Endothelial cell of coronary artery (primary cell): ENCODE results near the gene CSN1S1. TPM values are rescaled to one million over a fixed set of nuclear protein-coding genes. Genes with fewer than 3 reads are reported as not detected.

Source experiments
- total RNA-seq: library from RNA; depleted of rRNA; stranded (reverse); fragments of >200 nt; gene quantifications from 2 replicates; pipeline ENCODE4 v1.2.3, GENCODE V29; 2014

CSN1S1 gene, protein sequence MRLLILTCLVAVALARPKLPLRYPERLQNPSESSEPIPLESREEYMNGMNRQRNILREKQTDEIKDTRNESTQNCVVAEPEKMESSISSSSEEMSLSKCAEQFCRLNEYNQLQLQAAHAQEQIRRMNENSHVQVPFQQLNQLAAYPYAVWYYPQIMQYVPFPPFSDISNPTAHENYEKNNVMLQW
- total RNA-seq = not detected in 2 replicates

DNA sequence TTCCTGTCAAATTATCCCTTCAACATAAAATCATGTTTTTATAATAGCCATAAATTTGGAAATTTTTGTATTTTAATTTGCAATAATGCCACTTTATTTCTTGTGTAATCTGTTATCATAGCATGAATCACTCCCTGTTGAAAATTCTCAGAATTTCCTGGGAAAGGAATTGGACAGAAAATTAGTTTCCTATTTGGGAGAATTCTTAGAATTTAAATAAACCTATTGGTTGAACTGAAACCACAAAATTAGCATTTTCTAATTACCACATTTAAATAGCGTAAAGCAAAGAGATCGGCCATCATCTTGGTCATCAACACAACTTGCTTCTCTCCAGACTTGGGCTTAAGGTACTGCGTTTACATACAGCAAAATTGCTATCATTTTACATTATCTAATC, at the start of gene CSN1S1:
Gene CSN1S1, plus strand, starts transcription at position 301 of the 400 bp plus-strand sequence. CDS start 1,488 bp downstream, outside the sequence.

DNA sequence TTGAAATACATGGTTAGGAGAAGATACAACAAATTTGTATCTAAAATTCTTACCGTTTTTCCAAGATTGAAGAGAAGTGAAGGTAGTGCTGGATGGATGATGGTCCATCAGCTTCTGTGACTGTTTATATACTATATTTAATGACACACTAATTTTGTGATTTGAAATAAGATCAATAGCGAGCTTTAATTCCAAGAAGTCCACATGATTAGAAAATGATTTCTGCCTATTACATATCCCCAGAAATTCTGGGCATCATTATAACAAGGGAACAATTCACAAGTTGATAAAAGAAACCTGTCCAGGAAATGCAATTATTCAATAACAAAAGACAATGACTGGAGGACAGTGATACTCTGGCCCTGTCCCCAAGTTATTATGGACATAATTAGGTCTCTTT, 34.8 kb downstream of the CSN1S1 start, which contains the start of gene CSN2:
Gene CSN2, minus strand, starts transcription at position 101 of the 400 bp plus-strand sequence. CDS start 4,733 bp downstream, outside the sequence.

DNA sequence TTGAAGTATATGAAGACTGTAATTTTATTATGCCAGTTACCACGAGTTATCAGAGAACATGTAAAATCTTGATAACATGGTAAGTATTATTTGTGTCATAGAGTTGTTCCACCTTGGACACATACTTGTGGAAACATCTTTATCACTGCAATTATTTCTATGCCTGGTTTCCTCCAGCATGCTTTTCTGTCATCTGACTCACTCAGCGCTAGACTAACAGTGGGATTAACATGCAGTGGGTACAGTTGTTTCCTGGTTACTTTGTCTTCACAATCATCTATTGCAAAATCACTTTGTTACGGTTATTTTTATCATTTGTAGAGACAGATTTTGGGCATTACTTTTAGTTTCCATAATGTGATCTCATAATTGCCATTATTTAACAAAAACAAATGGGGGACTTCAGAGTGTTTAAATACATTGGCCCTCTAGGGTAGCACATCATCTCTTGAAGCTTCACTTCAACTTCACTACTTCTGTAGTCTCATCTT, 64.7 kb downstream of the CSN1S1 start, which contains the start of gene STATH:
Gene STATH, plus strand, starts transcription at position 441 of the 491 bp plus-strand sequence. CDS start 2,472 bp downstream, outside the sequence.

Other genes starting within 250 kb of the CSN1S1 start
- 55.9 and 63.3 TPM in 2 replicates for gene SULT1B1, start 170.4 kb upstream of the CSN1S1 start, total RNA-seq
- gene SULT1E1, start 70.9 kb upstream of the CSN1S1 start, total RNA-seq = 8.5 and 175 TPM in 2 replicates
- gene CSN2, start 34.7 kb downstream of the CSN1S1 start, total RNA-seq = not detected in 2 replicates
- not detected in 2 replicates for gene STATH, start 64.9 kb downstream of the CSN1S1 start, total RNA-seq
- not detected in 2 replicates for gene HTN3, start 97.4 kb downstream of the CSN1S1 start, total RNA-seq
- gene HTN1, start 119.4 kb downstream of the CSN1S1 start, total RNA-seq = not detected in 2 replicates
- not detected in 2 replicates for gene PRR27, start 223.2 kb downstream of the CSN1S1 start, total RNA-seq